ENCODE results near the gene HOXC4.

- TF ChIP-seq CTCF (IDR thresholded peaks at IDR 0.05) (no peak), POLR2A (IDR thresholded peaks at IDR 0.05) (no peak)
These were observed 22.7 kb upstream of the HOXC4 start for GRCh38 chr12:54030889-54031471.
